GM23338 (cell line): ENCODE measurements around the gene GGT5. TPM values are rescaled to one million over a fixed set of nuclear protein-coding genes. Genes with fewer than 3 reads are reported as not detected.
"Not testable (repeated sequence)": the region's sequence is repeated elsewhere in the genome, so short reads cannot be mapped to it uniquely, and the experiment has no call there.

Experiments used
- ATAC-seq: fragments of 200-7000 bp; cut with Tn5 transposase; 3 replicates; pipeline ENCODE4 v1.9.1; 2020
- DNase-seq: peaks from one replicate; pipeline ENCODE4 v3.0.0-alpha.2; 2015; ENCODE audit warnings: low spot score
- H2AFZ ChIP-seq: fragments of 200-600 bp; sonication (generic); 2 replicates; pipeline ENCODE4 v1.8.0; 2016; ENCODE audit warnings: antibody characterized with exemption, mild to moderate bottlenecking, moderate library complexity
- H3F3A ChIP-seq: fragments of 200-600 bp; sonication (generic); replicated peaks from 2 replicates; pipeline ENCODE4 v1.8.0; 2017; ENCODE audit warnings: antibody characterized with exemption, mixed run types, low read depth
- H3K27ac ChIP-seq: fragments of 200-600 bp; sonication (generic); 2 replicates; pipeline ENCODE4 v1.6.1; 2016; ENCODE audit warnings: low read depth
- H3K27me3 ChIP-seq: fragments of 200-600 bp; sonication (generic); 2 replicates; pipeline ENCODE4 v1.8.0; 2016; ENCODE audit warnings: mild to moderate bottlenecking, mixed run types, moderate library complexity; ENCODE audit not compliant: insufficient read depth
- H3K36me3 ChIP-seq: fragments of 200-600 bp; sonication (generic); 2 replicates; pipeline ENCODE4 v1.8.0; 2016; ENCODE audit warnings: mild to moderate bottlenecking; ENCODE audit not compliant: insufficient read depth
- H3K4me1 ChIP-seq: fragments of 200-600 bp; sonication (generic); 2 replicates; pipeline ENCODE4 v1.8.0; 2016; ENCODE audit warnings: mild to moderate bottlenecking, moderate library complexity; ENCODE audit not compliant: insufficient read depth
- H3K4me2 ChIP-seq: fragments of 200-600 bp; sonication (generic); 2 replicates; pipeline ENCODE4 v1.7.1; 2017; ENCODE audit warnings: mixed run types
- H3K4me3 ChIP-seq: fragments of 200-600 bp; sonication (generic); 2 replicates; pipeline ENCODE4 v1.6.1; 2016; ENCODE audit warnings: mixed run types
- H3K79me2 ChIP-seq: fragments of 200-600 bp; sonication (generic); replicated peaks from 2 replicates; pipeline ENCODE4 v1.8.0; 2017; ENCODE audit warnings: mild to moderate bottlenecking; ENCODE audit not compliant: insufficient read depth
- H3K9me2 ChIP-seq: fragments of 200-600 bp; sonication (generic); 2 replicates; pipeline ENCODE4 v1.8.0; 2017; ENCODE audit not compliant: insufficient read depth
- H4K20me1 ChIP-seq: fragments of 200-600 bp; sonication (generic); replicated peaks from 2 replicates; pipeline ENCODE4 v1.8.0; 2017; ENCODE audit warnings: mild to moderate bottlenecking; ENCODE audit not compliant: insufficient read depth
- H3K27ac Mint-ChIP-seq: 2 replicates; pipeline ENCODE4 v1.8.0; 2020; ENCODE audit warnings: inconsistent platforms, mild to moderate bottlenecking, moderate library complexity, mixed read lengths
- H3K27me3 Mint-ChIP-seq: 3 replicates; pipeline ENCODE4 v1.8.0; 2022; ENCODE audit warnings: low read depth, mild to moderate bottlenecking, moderate library complexity, mixed read lengths, inconsistent platforms; ENCODE audit not compliant: insufficient read depth, poor library complexity
- H3K36me3 Mint-ChIP-seq: 3 replicates; pipeline ENCODE4 v1.8.0; 2021; ENCODE audit warnings: low read depth, mild to moderate bottlenecking, inconsistent platforms, moderate library complexity, mixed read lengths
- H3K4me1 Mint-ChIP-seq: 3 replicates; pipeline ENCODE4 v1.8.0; 2020; ENCODE audit warnings: mild to moderate bottlenecking, inconsistent platforms, mixed read lengths
- H3K4me3 Mint-ChIP-seq: 3 replicates; pipeline ENCODE4 v1.8.0; 2021; ENCODE audit warnings: moderate library complexity, mild to moderate bottlenecking, inconsistent platforms, mixed read lengths
- H3K9me3 Mint-ChIP-seq: 3 replicates; pipeline ENCODE4 v1.8.0; 2020; ENCODE audit warnings: moderate library complexity, mild to moderate bottlenecking, inconsistent platforms, mixed read lengths
- polyA plus RNA-seq: library from polyadenylated mRNA; unstranded; fragments of >200 nt; fragmentation: Nextera tagmentation; extraction: Ambion mirVana; gene quantifications from 2 replicates; pipeline ENCODE4 v1.2.1, GENCODE V29; 2016
- total RNA-seq: library from RNA; depleted of rRNA; stranded (reverse); fragments of >200 nt; shearing (Covaris generic); gene quantifications from 2 replicates; pipeline ENCODE4 v1.2.3, GENCODE V29; 2014
- TF ChIP-seq, protein P1 (sequence below): fragments of 250-450 bp; sonication (Bioruptor Pico); IDR thresholded peaks from 2 replicates; pipeline ENCODE4 v1.5.0; 2020; ENCODE audit warnings: mild to moderate bottlenecking, moderate library complexity

GGT5 gene
- total and polyA plus RNA-seq, 2 experiments from 2014 or later, result not detected

GRCh38 chr22:24282401-24282800 is 37.5 kb upstream of the GGT5 start (continued):
- TF ChIP-seq, protein P1, sequence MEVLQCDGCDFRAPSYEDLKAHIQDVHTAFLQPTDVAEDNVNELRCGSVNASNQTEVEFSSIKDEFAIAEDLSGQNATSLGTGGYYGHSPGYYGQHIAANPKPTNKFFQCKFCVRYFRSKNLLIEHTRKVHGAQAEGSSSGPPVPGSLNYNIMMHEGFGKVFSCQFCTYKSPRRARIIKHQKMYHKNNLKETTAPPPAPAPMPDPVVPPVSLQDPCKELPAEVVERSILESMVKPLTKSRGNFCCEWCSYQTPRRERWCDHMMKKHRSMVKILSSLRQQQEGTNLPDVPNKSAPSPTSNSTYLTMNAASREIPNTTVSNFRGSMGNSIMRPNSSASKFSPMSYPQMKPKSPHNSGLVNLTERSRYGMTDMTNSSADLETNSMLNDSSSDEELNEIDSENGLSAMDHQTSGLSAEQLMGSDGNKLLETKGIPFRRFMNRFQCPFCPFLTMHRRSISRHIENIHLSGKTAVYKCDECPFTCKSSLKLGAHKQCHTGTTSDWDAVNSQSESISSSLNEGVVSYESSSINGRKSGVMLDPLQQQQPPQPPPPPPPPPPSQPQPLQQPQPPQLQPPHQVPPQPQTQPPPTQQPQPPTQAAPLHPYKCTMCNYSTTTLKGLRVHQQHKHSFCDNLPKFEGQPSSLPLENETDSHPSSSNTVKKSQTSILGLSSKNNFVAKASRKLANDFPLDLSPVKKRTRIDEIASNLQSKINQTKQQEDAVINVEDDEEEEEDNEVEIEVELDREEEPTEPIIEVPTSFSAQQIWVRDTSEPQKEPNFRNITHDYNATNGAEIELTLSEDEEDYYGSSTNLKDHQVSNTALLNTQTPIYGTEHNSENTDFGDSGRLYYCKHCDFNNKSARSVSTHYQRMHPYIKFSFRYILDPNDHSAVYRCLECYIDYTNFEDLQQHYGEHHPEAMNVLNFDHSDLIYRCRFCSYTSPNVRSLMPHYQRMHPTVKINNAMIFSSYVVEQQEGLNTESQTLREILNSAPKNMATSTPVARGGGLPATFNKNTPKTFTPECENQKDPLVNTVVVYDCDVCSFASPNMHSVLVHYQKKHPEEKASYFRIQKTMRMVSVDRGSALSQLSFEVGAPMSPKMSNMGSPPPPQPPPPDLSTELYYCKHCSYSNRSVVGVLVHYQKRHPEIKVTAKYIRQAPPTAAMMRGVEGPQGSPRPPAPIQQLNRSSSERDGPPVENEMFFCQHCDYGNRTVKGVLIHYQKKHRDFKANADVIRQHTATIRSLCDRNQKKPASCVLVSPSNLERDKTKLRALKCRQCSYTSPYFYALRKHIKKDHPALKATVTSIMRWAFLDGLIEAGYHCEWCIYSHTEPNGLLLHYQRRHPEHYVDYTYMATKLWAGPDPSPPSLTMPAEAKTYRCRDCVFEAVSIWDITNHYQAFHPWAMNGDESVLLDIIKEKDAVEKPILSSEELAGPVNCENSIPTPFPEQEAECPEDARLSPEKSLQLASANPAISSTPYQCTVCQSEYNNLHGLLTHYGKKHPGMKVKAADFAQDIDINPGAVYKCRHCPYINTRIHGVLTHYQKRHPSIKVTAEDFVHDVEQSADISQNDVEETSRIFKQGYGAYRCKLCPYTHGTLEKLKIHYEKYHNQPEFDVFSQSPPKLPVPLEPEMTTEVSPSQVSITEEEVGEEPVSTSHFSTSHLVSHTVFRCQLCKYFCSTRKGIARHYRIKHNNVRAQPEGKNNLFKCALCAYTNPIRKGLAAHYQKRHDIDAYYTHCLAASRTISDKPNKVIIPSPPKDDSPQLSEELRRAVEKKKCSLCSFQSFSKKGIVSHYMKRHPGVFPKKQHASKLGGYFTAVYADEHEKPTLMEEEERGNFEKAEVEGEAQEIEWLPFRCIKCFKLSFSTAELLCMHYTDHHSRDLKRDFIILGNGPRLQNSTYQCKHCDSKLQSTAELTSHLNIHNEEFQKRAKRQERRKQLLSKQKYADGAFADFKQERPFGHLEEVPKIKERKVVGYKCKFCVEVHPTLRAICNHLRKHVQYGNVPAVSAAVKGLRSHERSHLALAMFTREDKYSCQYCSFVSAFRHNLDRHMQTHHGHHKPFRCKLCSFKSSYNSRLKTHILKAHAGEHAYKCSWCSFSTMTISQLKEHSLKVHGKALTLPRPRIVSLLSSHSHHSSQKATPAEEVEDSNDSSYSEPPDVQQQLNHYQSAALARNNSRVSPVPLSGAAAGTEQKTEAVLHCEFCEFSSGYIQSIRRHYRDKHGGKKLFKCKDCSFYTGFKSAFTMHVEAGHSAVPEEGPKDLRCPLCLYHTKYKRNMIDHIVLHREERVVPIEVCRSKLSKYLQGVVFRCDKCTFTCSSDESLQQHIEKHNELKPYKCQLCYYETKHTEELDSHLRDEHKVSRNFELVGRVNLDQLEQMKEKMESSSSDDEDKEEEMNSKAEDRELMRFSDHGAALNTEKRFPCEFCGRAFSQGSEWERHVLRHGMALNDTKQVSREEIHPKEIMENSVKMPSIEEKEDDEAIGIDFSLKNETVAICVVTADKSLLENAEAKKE (CRISPR knock-in tag), result no peak

DNA sequence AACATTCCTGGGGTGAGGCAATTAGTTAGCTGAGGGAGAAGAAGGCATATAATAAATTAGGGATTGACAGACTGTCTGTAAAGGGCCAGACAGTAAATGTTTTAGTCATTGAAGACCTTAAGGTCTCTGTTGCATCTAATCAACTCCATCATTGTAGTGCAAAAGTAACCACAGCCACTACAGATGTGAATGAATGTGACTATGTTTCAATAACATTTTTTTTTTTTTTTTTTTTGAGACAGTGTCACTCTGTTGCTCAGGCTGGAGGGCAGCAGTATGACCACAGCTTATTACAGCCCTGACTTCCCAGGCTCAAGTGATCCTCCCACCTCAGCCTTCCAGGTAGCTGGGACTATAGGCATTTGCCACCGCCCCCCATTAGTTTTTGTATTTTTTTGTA is 35.5 kb upstream of the GGT5 start:
- ATAC-seq, H3F3A ChIP-seq, H3K27me3 Mint-ChIP-seq, H3K36me3 Mint-ChIP-seq, H3K36me3 ChIP-seq, H3K27ac ChIP-seq, H3K4me2 ChIP-seq, H4K20me1 ChIP-seq, H3K27me3 ChIP-seq, H2AFZ ChIP-seq, H3K9me2 ChIP-seq, H3K27ac Mint-ChIP-seq, H3K9me3 Mint-ChIP-seq, H3K4me3 ChIP-seq, DNase-seq, H3K4me3 Mint-ChIP-seq: not testable (repeated sequence)
- peaks cover 98% of the 10 kb centered on the region for H3K79me2 ChIP-seq
- H3K4me1 ChIP-seq, result peaks cover 26% of the 10 kb centered on the region
- H3K4me1 Mint-ChIP-seq, result peaks cover 33% of the 10 kb centered on the region

DNA sequence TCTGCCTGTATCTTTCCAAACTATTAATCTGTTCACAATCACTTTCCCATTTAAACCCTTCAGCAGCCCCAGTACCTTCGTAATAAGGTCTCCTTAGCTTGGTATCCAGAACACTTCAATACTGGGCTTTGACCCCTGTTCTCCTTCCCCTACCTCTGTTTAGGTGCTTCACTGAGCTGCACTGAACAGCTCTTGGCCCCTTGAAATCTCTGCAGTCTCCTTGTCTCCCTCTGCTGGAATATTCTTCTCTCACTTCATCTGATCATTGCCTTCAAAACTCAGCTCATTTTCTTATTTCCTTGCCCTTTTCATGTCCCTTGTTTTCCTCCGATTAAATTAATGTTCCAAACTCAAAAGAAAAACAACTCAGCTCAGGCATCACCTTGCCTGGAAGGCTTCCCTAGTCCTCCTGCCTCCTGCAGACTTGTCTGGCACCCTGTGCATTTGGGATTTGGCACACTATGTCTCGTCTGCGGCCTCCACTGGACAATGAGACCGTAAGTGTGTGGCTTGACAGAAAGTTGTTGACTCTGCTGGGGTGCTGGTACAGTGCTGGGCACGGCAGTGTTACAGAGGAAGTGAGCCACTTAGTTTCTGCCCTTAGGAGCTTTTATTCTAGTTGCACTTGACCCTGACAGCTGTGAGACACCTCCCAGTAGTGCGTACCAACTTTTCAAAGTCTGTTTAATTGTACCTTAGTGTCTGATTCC is 30.0 kb upstream of the GGT5 start:
- ATAC-seq, H3K9me3 Mint-ChIP-seq, H4K20me1 ChIP-seq, H3K27me3 ChIP-seq, DNase-seq, H2AFZ ChIP-seq, H3K4me2 ChIP-seq, H3K36me3 ChIP-seq, H3K36me3 Mint-ChIP-seq, H3K9me2 ChIP-seq, H3K27ac ChIP-seq, H3K27me3 Mint-ChIP-seq, H3F3A ChIP-seq, H3K4me3 ChIP-seq: not testable (repeated sequence)
- Mint-ChIP-seq H3K27ac (peak overlapping the region; percentile 71; the same call in 1 of the 2 replicates), H3K4me3 (peak overlapping the region; percentile 42; the same call in 2 of the 3 replicates), H3K4me1 (peaks cover 44% of the 10 kb centered on the region)
- Histone ChIP-seq H3K4me1 (peaks cover 21% of the 10 kb centered on the region), H3K79me2 (peaks cover 88% of the 10 kb centered on the region)

DNA sequence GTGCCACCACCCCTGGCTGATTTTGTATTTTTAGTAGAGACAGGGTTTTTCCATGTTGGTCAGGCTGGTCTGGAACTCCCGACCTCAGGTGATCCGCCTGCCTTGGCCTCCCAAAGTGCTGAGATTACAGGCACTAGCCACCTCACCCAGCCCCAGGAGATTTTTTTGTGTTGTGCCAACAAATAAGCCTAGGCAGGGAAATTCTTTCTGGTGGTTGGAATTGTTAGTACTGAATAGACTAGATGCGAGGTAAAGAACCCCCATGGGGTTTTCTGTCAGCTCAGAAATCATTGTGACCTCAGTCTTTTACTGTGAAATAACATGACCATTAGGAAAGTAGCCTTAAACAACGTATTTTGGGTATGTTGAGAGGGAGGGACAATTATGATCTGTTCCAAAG is 29.0 kb upstream of the GGT5 start:
- peak overlapping the region; percentile 37; the same call in 1 of the 2 replicates for H3K4me3 ChIP-seq
- not testable (repeated sequence) for H3K9me2 ChIP-seq
- peak overlapping the region; percentile 90 for H3K27ac Mint-ChIP-seq

GRCh38 chr22:24273031-24273430 is 28.1 kb upstream of the GGT5 start:
- peak overlapping the region; percentile 50; the same call in 2 of the 3 replicates for H3K4me3 Mint-ChIP-seq
- not testable (repeated sequence) for H3K36me3 Mint-ChIP-seq, H3K9me3 Mint-ChIP-seq

More for the DNA sequence above, 29.0 kb upstream of the GGT5 start:
- not testable (repeated sequence) for H3K27ac ChIP-seq, H2AFZ ChIP-seq, H3K36me3 Mint-ChIP-seq, H3K27me3 Mint-ChIP-seq, H3F3A ChIP-seq, H4K20me1 ChIP-seq, H3K27me3 ChIP-seq, H3K36me3 ChIP-seq, H3K9me3 Mint-ChIP-seq
- Histone ChIP-seq H3K4me2 (peak overlapping the region; percentile 56), H3K4me1 (peaks cover 21% of the 10 kb centered on the region), H3K79me2 (peaks cover 78% of the 10 kb centered on the region)
- DNase-seq (peak; percentile 57), ATAC-seq (peak; percentile 5)
- peaks cover 48% of the 10 kb centered on the region for H3K4me1 Mint-ChIP-seq
- H3K4me3 Mint-ChIP-seq, result peak overlapping the region; percentile 50; the same call in 2 of the 3 replicates

More at GRCh38 chr22:24273031-24273430, 28.1 kb upstream of the GGT5 start:
- H3K9me2 ChIP-seq, H3K27ac ChIP-seq, H2AFZ ChIP-seq, H3K27me3 Mint-ChIP-seq, ATAC-seq, DNase-seq, H3K27ac Mint-ChIP-seq, H4K20me1 ChIP-seq, H3K36me3 ChIP-seq, H3F3A ChIP-seq, H3K27me3 ChIP-seq: not testable (repeated sequence)
- peaks cover 45% of the 10 kb centered on the region for H3K4me1 Mint-ChIP-seq
- H3K4me2 ChIP-seq, result peak overlapping the region; percentile 56
- H3K4me1 ChIP-seq, result peaks cover 21% of the 10 kb centered on the region
- H3K79me2 ChIP-seq, result peaks cover 69% of the 10 kb centered on the region
- peak overlapping the region; percentile 37; the same call in 1 of the 2 replicates for H3K4me3 ChIP-seq
